Measurements from ENCODE around the gene ATXN1. TPM values are rescaled to one million over a fixed set of nuclear protein-coding genes. Genes with fewer than 3 reads are reported as not detected.
A peak's percentile ranks its signal among the peaks of the same experiment; 100 is the strongest.

The ATXN1 gene
- total RNA-seq, 1 experiment from 2014 or later = 8.1 TPM

- TF ChIP-seq ATF3 (CRISPR knock-in tag; conservative IDR thresholded peaks at IDR 0.05) = no peak
Measured at GRCh38 chr6:16282370-16282769, 478.9 kb downstream of the ATXN1 start (continued).

GRCh38 chr6:16279243-16279642 lies 482.0 kb downstream of the ATXN1 start:
- Mint-ChIP-seq H3K27ac (no peak overlapping the region), H3K4me1 (peaks cover 9% of the 10 kb centered on the region), H3K27me3 (ENCODE audit: low read depth) (no peaks in the 10 kb centered on the region), H3K9me3 (no peaks in the 10 kb centered on the region), H3K4me3 (no peak overlapping the region), H3K36me3 (no peaks in the 10 kb centered on the region)
- DNase-seq (ENCODE audit: low spot score) (no peak), ATAC-seq (no peak)
- CTCF ChIA-PET = interaction anchor here (0.5 to 1.2 kb wide), 4 partner anchors 38 to 585 kb away, joined by 3 to 8 read pairs (median 3); no protein-coding TSS in a partner anchor
- POLR2A ChIA-PET = no interaction called here
- TF ChIP-seq ATF1 (CRISPR knock-in tag; IDR thresholded peaks at IDR 0.05) (no peak), TEAD1 (CRISPR knock-in tag; IDR thresholded peaks at IDR 0.05) (no peak), FOXP4 (CRISPR knock-in tag; IDR thresholded peaks at IDR 0.05) (no peak), NFE2L1 (CRISPR knock-in tag; IDR thresholded peaks at IDR 0.05) (no peak), NFYB (CRISPR knock-in tag; conservative IDR thresholded peaks at IDR 0.05; ENCODE audit: low read depth) (no peak), CDX4 (CRISPR knock-in tag; IDR thresholded peaks at IDR 0.05; ENCODE audit: borderline replicate concordance) (no peak), CREB1 (CRISPR knock-in tag; IDR thresholded peaks at IDR 0.05) (no peak)
- TF ChIP-seq, protein P1, sequence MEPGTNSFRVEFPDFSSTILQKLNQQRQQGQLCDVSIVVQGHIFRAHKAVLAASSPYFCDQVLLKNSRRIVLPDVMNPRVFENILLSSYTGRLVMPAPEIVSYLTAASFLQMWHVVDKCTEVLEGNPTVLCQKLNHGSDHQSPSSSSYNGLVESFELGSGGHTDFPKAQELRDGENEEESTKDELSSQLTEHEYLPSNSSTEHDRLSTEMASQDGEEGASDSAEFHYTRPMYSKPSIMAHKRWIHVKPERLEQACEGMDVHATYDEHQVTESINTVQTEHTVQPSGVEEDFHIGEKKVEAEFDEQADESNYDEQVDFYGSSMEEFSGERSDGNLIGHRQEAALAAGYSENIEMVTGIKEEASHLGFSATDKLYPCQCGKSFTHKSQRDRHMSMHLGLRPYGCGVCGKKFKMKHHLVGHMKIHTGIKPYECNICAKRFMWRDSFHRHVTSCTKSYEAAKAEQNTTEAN (CRISPR knock-in tag; IDR thresholded peaks at IDR 0.05) = no peak

DNA sequence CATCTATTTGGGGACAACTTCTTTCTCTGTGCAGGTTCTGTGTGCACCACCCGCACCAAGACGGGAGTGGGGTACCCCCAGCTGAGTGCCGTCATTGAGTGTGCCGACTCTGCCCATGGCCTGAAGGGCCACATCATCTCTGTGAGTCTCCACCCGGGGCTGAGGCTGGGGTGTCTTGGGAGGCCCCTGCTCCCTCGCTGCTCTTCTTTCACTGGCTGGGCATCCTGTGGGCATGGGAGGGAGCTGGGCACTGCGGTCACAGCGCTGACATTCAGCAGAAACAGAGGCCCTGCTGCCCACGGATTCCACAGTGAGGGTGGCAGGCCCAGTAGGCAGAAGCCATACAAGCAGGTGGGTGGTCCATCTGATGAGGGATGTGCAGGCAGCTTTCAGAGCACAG lies 482.5 kb downstream of the ATXN1 start:
- TF ChIP-seq NR3C1 (CRISPR knock-in tag; conservative IDR thresholded peaks at IDR 0.05; ENCODE audit: low read depth) (no peak), GABPB1 (CRISPR knock-in tag; IDR thresholded peaks at IDR 0.05) (no peak)
- H3K27me3 Mint-ChIP-seq (ENCODE audit: low read depth) = no peaks in the 10 kb centered on the region
- ChIA-PET POLR2A (no interaction called here), CTCF (interaction anchor here (0.8 to 3.7 kb wide), 5 partner anchors 7 to 53 kb away, joined by 3 to 25 read pairs (median 8); no protein-coding TSS in a partner anchor)
- no peaks in the 10 kb centered on the region for H3K36me3 Mint-ChIP-seq
- H3K9me3 Mint-ChIP-seq = no peaks in the 10 kb centered on the region
- H3K4me3 Mint-ChIP-seq = no peak overlapping the region
- no peak overlapping the region for H3K27ac Mint-ChIP-seq
- DNase-seq (ENCODE audit: low spot score) = no peak
- peaks cover 9% of the 10 kb centered on the region for H3K4me1 Mint-ChIP-seq
- ATAC-seq = no peak

DNA sequence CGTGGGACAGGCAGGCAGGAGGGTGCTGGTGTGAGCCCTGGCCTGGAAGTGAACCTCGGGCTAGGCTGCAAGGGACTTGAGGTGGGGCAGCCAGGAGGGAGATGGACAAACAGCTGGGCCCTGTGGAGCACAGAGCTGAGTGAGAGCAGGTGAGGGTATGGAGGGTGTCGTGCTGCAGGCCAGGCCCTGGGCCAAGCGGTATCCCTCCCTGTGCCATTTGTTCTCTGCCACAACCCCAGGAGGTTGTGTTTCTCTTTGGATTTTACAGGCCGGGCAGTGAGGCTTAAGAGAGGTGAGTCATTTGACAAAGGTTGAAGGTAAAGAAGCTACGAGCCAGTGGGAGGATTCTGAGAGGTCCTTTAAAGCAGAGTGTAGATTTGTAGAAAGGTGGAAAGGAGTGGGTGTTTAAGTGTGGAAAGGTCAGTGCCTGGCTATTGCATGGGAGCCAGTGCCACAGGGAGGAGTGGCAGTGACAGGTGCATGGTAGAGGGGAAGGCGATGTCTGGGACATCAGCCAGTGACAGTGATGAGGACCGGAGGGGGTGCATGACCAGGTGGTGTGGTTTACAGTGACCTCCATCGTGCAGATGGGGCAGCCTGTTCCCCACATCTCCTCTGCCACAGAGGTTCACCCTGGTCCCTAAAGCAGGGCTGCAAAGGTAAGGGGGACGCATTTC lies 483.1 kb downstream of the ATXN1 start:
- TF ChIP-seq IRF1 (CRISPR knock-in tag; IDR thresholded peaks at IDR 0.05) (no peak), OVOL2 (CRISPR knock-in tag; IDR thresholded peaks at IDR 0.05; ENCODE audit: borderline replicate concordance) (no peak), NR2C2 (CRISPR knock-in tag; IDR thresholded peaks at IDR 0.05) (0 out of 2 replicates have a peak, but pooled peaks have one; percentile 32)
- Mint-ChIP-seq H3K27me3 (ENCODE audit: low read depth) (no peaks in the 10 kb centered on the region), H3K4me3 (no peak overlapping the region), H3K9me3 (no peaks in the 10 kb centered on the region), H3K4me1 (peaks cover 9% of the 10 kb centered on the region), H3K36me3 (no peaks in the 10 kb centered on the region), H3K27ac (no peak overlapping the region)
- no peak for ATAC-seq
- ChIA-PET POLR2A (no interaction called here), CTCF (interaction anchor here (0.7 to 3.7 kb wide), 9 partner anchors 8 to 95 kb away, joined by 3 to 27 read pairs (median 6); partner anchors contain the start of gene GMPR)
- DNase-seq (ENCODE audit: low spot score) = no peak

Data from WTC11 (cell line).